Mucosa of rectum (tissue), 2 donors: ENCODE measurements around the gene TAF3.

Experiments
- H3K27ac ChIP-seq, 2 donors: one replicate each; pipeline ENCODE4 v1.7.0; 2013; ENCODE audit warnings: inconsistent platforms in 2 of 2, low read depth in 2 of 2, low read length in 2 of 2
- H3K27me3 ChIP-seq, 2 donors: one replicate each; pipeline ENCODE4 v1.7.0; 2013; ENCODE audit warnings: low read length in 2 of 2; ENCODE audit not compliant: control insufficient read depth in 2 of 2, insufficient read depth in 2 of 2
- H3K36me3 ChIP-seq, 2 donors: one replicate each; pipeline ENCODE4 v1.7.0; 2013; ENCODE audit warnings: low read length in 2 of 2; ENCODE audit not compliant: control insufficient read depth in 2 of 2, insufficient read depth in 2 of 2
- H3K4me1 ChIP-seq, 2 donors: one replicate each; pipeline ENCODE4 v1.7.0; 2013; ENCODE audit warnings: low read length in 2 of 2, mild to moderate bottlenecking in 1 of 2; ENCODE audit not compliant: control insufficient read depth in 2 of 2, insufficient read depth in 2 of 2
- H3K4me3 ChIP-seq, 2 donors: one replicate each; pipeline ENCODE4 v1.7.0; 2013; ENCODE audit warnings: low read length in 2 of 2
- H3K9ac ChIP-seq, 2 donors: one replicate each; pipeline ENCODE4 v1.7.0; 2013; ENCODE audit warnings: low read length in 2 of 2, low read depth in 1 of 2, mild to moderate bottlenecking in 1 of 2
- H3K9me3 ChIP-seq, 2 donors: one replicate each; pipeline ENCODE4 v1.7.0; 2013; ENCODE audit warnings: low read length in 2 of 2; ENCODE audit not compliant: control insufficient read depth in 2 of 2
- donor health status: healthy.
- donor health status: Normal muscosa, but diverticular disease.

The TAF3 gene

GRCh38 chr10:8048281-8049008, 230.1 kb downstream of the TAF3 start:
- H3K4me3 ChIP-seq, result no peak overlapping the region
- H3K36me3 ChIP-seq, result no peaks in the 10 kb centered on the region
- H3K27me3 ChIP-seq, result peaks cover 76 to 87% of the 10 kb centered on the region in 2 donors
- H3K9ac ChIP-seq, result no peak overlapping the region
- no peaks in the 10 kb centered on the region for H3K9me3 ChIP-seq
- H3K27ac ChIP-seq, result no peak overlapping the region
- peaks cover 4 to 6% of the 10 kb centered on the region in 2 donors for H3K4me1 ChIP-seq

DNA sequence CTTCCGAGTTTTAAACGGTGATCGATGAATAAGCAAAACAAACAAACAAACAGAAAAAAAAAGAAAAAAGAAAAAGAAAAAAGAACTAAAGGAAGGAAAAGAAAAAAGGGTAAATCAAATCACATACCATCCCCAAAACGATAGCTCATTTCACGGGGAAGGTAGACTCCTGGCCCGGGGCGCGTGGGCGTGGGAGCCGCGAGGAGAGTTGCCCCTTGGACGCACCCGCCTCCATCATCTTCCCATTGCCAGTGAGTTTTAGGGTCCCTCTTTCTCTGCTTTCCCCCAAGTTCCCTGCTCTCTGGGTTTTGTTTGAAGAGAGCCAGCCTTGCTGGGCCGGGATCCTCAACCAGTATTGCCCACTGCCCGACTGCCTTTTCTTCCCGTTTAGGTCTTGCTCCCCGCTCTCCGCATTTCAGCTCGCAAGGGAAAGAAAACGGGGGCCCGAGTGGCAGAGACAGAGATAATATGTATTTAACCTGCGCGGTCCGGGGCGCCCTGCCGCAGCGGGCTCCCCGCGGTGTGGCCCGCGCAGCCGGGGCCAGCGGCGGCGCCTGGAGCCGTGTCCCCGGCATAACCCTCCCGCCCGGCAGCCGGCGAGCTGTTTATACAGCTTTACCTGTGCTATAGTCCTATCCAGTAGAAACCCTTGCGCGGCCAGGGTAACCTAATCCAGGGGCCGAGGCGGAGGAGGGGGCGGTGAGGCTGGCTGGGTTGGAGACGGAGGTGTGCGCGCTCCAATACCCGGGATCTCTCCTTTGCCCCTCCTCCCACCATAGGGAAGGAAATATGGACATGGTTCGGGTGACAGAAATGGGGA, 230.9 kb downstream of the TAF3 start:
- peaks cover 10% of the 10 kb centered on the region in 2 donors for H3K4me1 ChIP-seq
- no peak overlapping the region for H3K9ac ChIP-seq
- H3K9me3 ChIP-seq, result no peaks in the 10 kb centered on the region
- H3K27ac ChIP-seq, result no peak overlapping the region
- no peak overlapping the region for H3K4me3 ChIP-seq
- peaks cover 77 to 83% of the 10 kb centered on the region in 2 donors for H3K27me3 ChIP-seq
- H3K36me3 ChIP-seq, result no peaks in the 10 kb centered on the region

DNA sequence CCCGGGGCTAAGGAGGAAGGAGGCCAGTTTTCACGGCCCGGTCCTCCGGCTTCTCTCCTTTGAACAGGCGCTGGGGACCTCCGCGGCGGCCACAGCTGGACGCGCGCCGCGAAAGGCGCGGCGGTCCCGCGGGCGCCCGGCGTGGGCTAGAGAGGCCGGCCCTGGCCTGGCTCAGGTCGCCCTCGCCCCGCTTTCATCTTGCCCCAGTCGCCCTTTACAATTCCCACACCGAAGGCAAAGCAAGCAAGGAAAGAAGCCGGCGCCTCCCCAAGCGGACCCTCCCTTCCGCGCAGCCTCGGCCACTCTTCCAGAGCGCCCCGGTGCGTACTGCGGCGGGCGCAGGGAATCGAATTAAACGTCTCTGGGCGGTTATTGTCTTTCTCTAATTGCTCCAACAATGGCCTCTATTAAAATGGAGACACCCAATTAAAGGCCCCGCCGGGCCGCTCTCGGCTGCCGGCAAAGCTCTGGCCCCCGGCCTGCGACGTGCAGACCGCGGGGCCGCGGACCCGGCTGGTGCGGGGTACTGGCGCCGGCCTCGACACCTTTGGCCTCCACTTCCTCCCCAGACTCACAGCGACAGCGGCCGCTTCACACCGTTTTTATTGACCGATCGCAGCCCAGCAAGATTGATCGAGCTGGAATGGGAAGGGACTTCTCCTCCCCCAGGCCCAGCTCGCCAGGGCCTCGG, 231.7 kb downstream of the TAF3 start:
- Histone ChIP-seq H3K9ac (peak overlapping the region in 1 of 2 donors; percentile 4), H3K27ac (no peak overlapping the region), H3K4me3 (peak overlapping the region in 1 of 2 donors; percentile 56), H3K4me1 (peaks cover 10 to 15% of the 10 kb centered on the region in 2 donors), H3K9me3 (no peaks in the 10 kb centered on the region), H3K36me3 (no peaks in the 10 kb centered on the region), H3K27me3 (peaks cover 72 to 81% of the 10 kb centered on the region in 2 donors)

GRCh38 chr10:8050556-8051108, 232.3 kb downstream of the TAF3 start:
- H3K36me3 ChIP-seq, result no peaks in the 10 kb centered on the region
- no peaks in the 10 kb centered on the region for H3K9me3 ChIP-seq
- H3K4me3 ChIP-seq, result peak overlapping the region in 1 of 2 donors; percentile 56
- H3K27me3 ChIP-seq, result peaks cover 67 to 80% of the 10 kb centered on the region in 2 donors
- no peak overlapping the region for H3K27ac ChIP-seq
- peak overlapping the region in 1 of 2 donors; percentile 4 for H3K9ac ChIP-seq
- H3K4me1 ChIP-seq, result peaks cover 10 to 15% of the 10 kb centered on the region in 2 donors

DNA sequence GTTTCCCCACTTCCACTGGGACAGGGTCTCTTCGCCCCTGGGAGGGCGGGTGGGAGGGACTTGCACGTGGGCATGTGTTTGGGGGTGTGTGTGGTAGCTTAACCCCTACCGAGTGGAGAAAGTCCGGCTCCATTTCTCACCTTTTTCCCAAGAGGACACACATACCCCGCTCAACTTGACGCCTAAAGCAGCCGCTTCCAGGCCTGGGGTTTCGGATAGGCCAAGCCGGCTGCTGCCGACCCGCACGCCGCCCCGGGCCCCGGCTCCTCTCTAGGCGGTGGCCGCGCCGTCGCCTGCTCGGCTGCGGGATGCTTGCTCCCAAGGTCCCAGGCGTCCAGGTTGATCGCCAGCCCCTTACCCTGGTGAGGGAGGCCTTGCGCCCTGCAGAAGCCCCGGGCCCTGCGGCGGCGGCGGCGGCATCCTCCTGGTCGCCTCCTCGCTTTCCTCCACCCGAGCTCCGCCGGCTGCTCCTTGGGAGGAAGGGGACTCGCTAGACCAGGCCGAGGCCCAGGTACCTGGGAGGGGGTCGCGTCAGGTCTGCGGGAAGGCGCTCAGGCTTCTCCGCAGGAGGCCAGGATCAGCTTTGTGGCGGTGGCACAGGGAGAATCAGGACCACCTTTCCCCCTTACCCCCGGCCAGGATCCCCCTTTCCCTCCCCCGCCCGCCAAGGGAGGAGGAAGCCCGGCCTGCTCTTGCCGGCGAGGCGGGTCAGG, 233.0 kb downstream of the TAF3 start:
- no peak overlapping the region for H3K4me3 ChIP-seq
- H3K27ac ChIP-seq, result no peak overlapping the region

DNA sequence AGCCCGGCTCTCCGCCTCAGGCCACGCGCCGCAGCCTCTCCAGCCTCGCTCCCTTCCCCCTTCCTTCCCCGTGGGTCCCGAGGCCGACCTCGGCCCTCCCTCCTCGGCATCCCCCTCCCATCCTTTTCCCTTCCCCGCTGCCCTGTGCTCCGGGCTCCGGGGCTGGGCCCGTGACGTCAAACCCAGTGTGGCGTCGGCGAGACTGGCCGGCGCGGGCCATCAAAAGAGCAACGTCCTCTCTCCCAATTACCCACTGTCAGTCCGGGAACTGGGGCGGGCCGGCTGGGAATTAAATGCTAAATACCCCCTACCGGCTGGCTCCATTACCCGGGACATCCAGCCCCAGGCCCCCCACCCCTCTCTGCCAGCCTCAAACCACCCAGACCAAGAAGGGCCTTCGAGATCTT, 233.5 kb downstream of the TAF3 start:
- H3K4me1 ChIP-seq, result peaks cover 10 to 15% of the 10 kb centered on the region in 2 donors
- H3K9ac ChIP-seq, result no peak overlapping the region
- H3K27ac ChIP-seq, result no peak overlapping the region
- peaks cover 55 to 70% of the 10 kb centered on the region in 2 donors for H3K27me3 ChIP-seq
- no peaks in the 10 kb centered on the region for H3K9me3 ChIP-seq
- no peak overlapping the region for H3K4me3 ChIP-seq
- H3K36me3 ChIP-seq, result no peaks in the 10 kb centered on the region

More for the DNA sequence above, 233.0 kb downstream of the TAF3 start:
- Histone ChIP-seq H3K9ac (no peak overlapping the region), H3K9me3 (no peaks in the 10 kb centered on the region), H3K36me3 (no peaks in the 10 kb centered on the region), H3K4me1 (peaks cover 10 to 15% of the 10 kb centered on the region in 2 donors), H3K27me3 (peaks cover 61 to 76% of the 10 kb centered on the region in 2 donors)

DNA sequence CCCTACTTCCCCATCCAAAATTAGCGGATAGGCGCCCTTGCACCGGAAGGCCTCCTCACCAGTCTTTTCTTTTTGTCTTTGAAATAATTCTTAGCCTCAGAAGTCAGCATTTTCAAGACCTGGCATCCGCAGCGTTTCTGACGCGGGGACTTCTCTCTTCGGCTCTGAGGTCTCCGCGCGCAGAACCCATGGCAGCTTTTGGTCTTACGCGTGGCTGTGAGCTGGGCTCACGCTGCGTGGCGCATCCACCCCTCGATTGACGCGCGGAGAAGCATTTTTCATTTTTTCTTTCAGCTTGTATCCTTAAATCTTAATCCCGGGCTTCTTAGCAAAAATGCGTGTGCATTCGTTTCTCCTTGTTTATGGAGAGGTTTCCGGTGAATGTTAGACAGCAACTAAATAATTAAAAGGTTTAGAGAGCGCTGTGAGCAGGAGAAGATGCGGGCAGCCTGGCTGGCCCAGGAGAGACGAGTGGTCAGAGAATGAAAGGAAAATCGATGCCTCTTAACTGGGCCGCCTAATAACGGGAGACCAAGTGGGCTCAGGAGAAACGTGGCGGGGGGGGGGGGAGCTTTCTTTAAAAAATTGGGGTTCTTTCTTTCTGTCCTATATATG, 234.1 kb downstream of the TAF3 start:
- Histone ChIP-seq H3K27ac (no peak overlapping the region), H3K9me3 (no peaks in the 10 kb centered on the region), H3K27me3 (peaks cover 49 to 66% of the 10 kb centered on the region in 2 donors), H3K9ac (no peak overlapping the region), H3K4me3 (no peak overlapping the region), H3K36me3 (no peaks in the 10 kb centered on the region), H3K4me1 (peaks cover 10 to 15% of the 10 kb centered on the region in 2 donors)

- Histone ChIP-seq H3K9me3 (no peaks in the 10 kb centered on the region), H3K27ac (no peak overlapping the region), H3K4me3 (peak overlapping the region in 1 of 2 donors; percentile 17), H3K9ac (no peak overlapping the region), H3K4me1 (peaks cover 10 to 15% of the 10 kb centered on the region in 2 donors), H3K27me3 (peaks cover 45 to 66% of the 10 kb centered on the region in 2 donors), H3K36me3 (no peaks in the 10 kb centered on the region)
These were observed 234.7 kb downstream of the TAF3 start for GRCh38 chr10:8052956-8053445.
